Kidney capillary endothelial cell (primary cell): ENCODE data around the gene EN1.

Experiments
- DNase-seq: peaks from one replicate; pipeline ENCODE4 v3.0.0-alpha.2; 2018; ENCODE audit warnings: low spot score

EN1 gene

DNA sequence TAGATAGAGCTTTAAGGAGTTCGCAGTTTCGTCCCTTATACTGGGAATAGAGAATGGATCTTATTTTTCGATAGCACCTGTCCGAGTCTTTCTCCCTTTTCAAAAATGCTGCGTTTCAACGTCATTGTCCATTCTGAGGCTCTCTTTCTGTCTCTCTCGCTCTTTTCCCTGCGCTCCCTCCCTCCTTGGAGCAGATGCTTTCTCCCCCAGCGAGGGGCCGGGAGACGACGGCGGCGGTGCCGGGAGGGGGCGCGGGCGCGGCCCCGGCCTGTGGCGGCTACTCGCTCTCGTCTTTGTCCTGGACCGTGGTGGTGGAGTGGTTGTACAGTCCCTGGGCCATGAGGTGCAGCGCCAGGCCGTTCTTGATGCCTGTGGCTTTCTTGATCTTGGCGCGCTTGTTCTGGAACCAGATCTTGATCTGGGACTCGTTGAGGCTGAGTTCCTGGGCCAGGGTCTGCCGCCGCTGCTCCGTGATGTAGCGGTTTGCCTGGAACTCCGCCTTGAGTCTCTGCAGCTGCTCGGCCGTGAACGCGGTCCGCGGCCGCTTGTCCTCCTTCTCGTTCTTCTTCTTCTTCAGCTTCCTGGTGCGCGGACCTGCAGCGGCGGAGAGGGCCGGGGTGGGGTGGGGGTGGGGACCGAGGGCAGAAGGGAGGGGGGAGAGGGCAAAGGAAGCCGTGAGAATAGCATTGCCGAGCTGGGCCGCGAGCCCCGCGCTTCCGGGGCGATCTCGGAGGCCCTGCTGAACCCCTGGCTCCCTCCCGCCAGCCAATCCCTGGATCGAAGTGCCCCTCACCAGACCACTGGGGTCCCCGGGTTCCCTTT lies 4.6 kb downstream of the EN1 start:
- DNase-seq, result no peak

GRCh38 chr2:118841828-118842461 lies 5.5 kb downstream of the EN1 start:
- no peak for DNase-seq

DNA sequence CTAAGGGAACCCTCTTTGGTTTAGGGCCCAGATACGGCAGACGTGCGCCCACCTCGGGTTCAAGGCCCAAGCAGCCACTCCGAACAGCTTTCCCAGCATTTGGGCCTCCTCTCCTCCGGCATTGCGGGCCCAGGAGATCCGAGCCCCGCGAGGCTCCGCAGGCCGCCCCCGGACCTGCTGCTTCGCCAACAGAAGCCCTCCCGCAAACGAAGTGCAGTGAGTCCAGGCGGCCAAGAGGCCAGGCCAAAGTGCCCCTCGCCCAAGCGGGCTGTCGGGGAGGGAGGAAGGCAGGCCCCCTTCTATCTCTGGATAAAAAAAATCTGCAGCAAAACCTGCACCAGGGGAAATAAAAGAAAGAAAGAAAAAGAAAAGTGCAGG lies 6.0 kb downstream of the EN1 start:
- DNase-seq, result no peak

DNA sequence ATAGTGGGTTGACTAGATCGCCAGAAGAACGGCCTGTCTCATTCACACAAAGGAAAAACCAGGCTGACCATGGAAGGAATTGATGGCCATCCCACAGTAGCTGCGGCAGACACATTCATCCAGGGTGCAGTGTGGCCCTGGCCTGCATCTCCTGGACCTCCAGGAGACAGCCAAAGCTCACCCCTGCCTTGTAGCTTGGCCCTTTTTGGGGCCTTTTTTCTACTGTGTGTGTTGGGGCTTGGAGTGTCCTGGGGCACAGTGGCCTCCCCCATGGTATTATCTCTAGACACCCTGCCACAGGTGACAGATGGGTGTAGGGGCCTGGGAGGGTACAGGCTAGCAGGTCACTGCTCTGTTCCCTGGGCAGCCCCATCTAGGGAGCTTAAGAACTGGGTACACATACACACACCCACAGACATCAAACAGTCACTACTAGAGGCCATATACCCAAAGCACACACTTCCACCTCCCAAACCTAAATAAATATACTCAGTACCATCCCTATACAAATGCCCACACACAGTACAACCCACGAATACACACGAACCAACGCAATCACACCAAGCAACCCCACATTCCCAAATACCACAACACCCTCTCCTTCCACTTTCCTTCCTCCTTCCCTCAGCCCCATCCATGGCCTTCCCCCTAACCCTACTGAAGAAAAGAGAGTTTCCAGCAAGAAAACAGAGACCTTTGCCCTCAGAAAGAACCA lies 8.6 kb downstream of the EN1 start:
- no peak for DNase-seq

- DNase-seq, result no peak
These were observed 9.8 kb downstream of the EN1 start for GRCh38 chr2:118837621-118838020.

- DNase-seq, result no peak
These were observed 10.4 kb downstream of the EN1 start for GRCh38 chr2:118837067-118837466.

- DNase-seq, result no peak
These were observed 11.0 kb downstream of the EN1 start for GRCh38 chr2:118836411-118836930.

- DNase-seq, result no peak
These were observed 11.6 kb downstream of the EN1 start for GRCh38 chr2:118835746-118836410.

DNA sequence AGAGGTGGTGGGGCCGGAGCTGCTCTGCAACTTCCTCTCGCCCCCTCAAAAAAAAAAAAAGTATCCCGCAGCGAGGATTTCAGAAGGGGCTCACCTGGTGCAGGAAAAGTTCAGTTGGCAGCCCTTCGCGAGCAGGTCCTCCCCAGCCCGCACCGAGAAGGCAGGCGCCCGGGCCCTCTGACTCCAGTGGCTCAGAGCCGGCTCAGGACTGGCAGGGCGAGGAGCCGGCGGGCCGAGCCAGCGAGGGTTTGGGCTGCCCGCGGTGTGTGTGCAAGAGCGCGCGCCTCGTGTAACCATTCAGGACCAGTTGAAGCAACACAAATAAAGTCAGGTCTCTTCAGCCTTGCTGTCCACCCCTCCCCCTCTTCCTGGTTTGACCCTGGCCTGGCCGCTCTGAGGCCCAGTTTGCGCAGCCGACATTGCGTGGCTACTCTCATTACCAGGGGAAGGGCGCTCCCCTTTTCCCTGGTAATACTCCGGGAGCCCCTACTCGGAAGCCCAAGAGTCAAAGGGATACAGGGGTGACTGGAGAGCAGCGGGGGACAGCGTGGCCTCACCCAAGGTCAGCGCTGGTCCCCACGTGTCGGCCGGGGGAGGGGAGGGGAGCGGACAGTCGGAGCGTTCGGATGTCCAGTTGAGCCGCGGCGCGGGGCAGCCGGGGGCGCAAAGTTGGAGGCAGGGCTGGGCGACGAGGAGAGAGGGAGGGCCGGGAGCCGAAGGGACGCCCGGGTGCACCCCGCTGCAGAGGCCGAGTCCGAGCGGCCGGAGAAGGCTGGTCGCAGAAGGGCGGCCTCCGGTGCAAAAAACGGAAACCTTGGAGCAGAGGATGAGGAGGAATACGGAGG lies 12.3 kb downstream of the EN1 start:
- no peak for DNase-seq

- DNase-seq, result no peak
These were observed 13.0 kb downstream of the EN1 start for GRCh38 chr2:118834440-118834810.

DNA sequence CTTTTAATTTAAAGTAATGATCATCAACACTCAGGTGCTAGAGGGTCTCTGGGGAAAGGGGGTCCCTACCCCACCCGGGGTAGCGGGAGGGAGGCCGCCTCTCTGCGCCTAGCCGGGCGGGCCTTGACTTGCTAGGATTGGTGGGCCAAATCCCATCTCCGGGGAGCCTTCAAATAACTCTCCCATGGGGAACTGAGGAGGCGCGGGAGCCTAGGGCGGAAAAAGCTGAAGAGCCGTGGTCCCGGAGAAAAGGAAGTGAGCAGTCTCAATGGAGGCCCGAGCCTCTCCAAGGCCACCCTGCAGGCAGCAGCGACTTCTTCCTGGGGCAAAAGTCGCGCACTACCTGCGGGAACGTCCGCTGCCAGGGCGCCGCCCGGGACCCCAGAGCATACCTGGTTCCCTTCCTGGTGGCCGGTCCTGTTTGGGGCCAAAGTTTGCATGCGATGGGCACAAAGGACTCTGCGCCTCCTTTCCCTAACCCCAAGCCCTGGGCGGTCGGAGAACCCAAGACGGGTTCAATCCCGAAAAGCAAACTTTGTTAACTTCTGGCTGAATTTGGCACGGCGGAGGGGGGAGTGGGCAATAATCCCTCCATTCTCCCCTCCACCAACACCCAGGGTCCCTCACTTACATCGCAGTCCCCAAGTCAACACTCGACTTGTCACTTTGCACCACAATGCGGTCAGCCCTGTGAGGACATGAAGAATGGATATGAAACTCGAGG lies 13.6 kb downstream of the EN1 start:
- DNase-seq, result no peak

DNA sequence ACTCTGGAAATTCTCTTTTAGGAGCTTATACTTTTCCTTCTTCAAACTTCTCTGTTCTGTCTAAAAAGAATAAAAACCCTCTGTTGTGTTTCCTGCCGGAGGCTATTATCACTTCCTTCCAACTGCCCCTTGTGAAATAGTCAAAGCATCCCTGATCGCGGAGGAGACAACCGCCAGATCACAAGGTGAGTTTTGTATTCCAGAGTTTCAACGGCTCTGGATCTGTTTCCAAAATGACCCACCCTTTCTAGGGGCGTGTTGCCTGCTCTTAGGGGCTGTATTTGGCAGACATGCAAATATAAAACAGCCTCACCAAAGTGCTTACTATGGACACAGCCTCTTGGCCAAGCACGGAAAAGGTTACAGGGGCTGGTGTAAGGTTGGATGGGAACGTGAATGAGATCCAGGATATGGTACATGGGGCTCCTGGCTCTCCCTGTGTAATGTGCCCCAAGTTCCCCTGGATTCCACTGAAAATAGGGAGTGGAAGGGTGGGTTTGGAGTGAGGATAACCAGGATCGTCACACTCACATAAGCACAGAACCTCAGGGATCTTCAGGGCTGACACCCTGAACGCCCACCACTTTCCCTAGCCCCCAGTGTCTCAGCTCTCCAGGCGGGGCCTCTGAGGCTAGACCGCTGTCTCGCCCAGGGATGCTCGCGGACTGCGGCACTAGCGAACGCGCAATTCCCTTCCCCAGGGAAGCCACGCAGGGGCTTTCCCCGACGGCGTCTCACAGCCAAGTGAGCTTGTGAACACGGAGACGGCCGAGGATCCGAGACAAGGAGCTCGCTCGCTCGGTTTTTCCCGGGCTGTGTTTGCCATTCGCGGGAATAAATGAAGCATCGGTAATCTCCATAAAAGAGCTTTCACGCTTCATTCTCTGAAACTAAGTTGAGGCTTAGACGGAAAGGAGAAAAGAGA lies 14.4 kb downstream of the EN1 start:
- DNase-seq, result no peak

DNA sequence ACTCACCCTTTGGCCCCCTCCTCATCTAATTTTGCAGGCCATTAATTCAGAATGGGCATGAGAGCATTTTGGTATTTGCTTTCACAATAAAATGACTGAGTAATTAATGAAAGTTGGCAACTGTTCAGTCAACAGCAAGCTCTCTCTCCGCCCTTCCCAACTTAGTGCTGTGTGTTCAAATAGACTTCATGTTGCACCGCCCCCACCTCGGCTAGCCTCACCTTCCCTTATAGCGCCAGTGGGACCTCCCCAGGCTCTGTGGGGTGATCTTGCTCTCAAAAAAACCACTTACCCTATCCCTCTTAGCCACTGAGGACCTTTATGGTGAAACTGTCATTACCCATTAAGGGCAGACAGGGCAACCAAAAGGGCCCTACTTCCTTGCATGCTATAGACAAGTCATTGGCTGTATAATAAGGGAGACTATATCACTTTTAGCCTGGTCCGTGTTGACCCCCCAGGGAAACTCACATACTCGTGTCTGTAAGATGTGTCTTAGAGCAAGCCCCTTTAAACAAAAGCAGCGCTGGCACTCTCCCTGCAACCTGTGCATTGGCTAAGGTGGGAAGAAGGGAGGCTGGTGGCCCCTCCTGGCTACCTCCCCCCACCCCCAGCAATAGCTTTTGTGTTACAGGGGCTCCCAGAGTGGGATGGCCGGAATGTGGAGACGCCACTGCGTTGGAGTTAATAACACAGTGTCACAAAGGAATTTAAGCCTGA lies 15.2 kb downstream of the EN1 start:
- DNase-seq, result no peak

- no peak for DNase-seq
These were observed 16.6 kb downstream of the EN1 start for GRCh38 chr2:118830881-118831280.

- DNase-seq, result no peak
These were observed 17.3 kb downstream of the EN1 start for GRCh38 chr2:118830118-118830517.

- DNase-seq, result no peak
These were observed 21.4 kb downstream of the EN1 start for GRCh38 chr2:118826093-118826492.

GRCh38 chr2:118823633-118824032 lies 23.8 kb downstream of the EN1 start:
- no peak for DNase-seq

GRCh38 chr2:118822572-118822971 lies 24.9 kb downstream of the EN1 start:
- no peak for DNase-seq

GRCh38 chr2:118822015-118822414 lies 25.4 kb downstream of the EN1 start:
- no peak for DNase-seq
